DOHH2 (cell line): ENCODE results near the gene C1QTNF6.

ENCODE experiments used
- H3F3A ChIP-seq: fragments of 200-600 bp; sonication (generic), shearing (Covaris generic); 2 replicates; pipeline ENCODE4 v1.6.0; 2016; ENCODE audit warnings: antibody characterized with exemption, mild to moderate bottlenecking; ENCODE audit not compliant: control insufficient read depth, insufficient read depth
- H3K27ac ChIP-seq: fragments of 200-600 bp; sonication (generic); 2 replicates; pipeline ENCODE4 v1.5.1; 2014; ENCODE audit warnings: low read depth, mild to moderate bottlenecking, low read length, moderate library complexity
- H3K27me3 ChIP-seq: fragments of 200-600 bp; sonication (generic); 2 replicates; pipeline ENCODE4 v1.6.1; 2014; ENCODE audit warnings: mild to moderate bottlenecking, low read length, mixed read lengths; ENCODE audit not compliant: control insufficient read depth
- H3K36me3 ChIP-seq: fragments of 200-600 bp; sonication (generic); 2 replicates; pipeline ENCODE4 v1.6.1; 2014; ENCODE audit warnings: mild to moderate bottlenecking, low read length, moderate library complexity, mixed read lengths; ENCODE audit not compliant: control insufficient read depth
- H3K4me1 ChIP-seq: fragments of 200-600 bp; sonication (generic); 2 replicates; pipeline ENCODE4 v1.6.1; 2014; ENCODE audit warnings: mild to moderate bottlenecking, low read length, mixed read lengths; ENCODE audit not compliant: control insufficient read depth
- H3K4me2 ChIP-seq: fragments of 200-600 bp; sonication (generic); 2 replicates; pipeline ENCODE4 v1.6.0; 2014; ENCODE audit warnings: mild to moderate bottlenecking, low read length, moderate library complexity
- H3K4me3 ChIP-seq: fragments of 200-600 bp; sonication (generic); 2 replicates; pipeline ENCODE4 v1.5.1; 2014; ENCODE audit warnings: mild to moderate bottlenecking, low read length, mixed read lengths
- H3K79me2 ChIP-seq: fragments of 200-600 bp; sonication (generic); 2 replicates; pipeline ENCODE4 v1.6.1; 2014; ENCODE audit warnings: mild to moderate bottlenecking, low read length, mixed read lengths; ENCODE audit not compliant: control insufficient read depth
- H3K9me2 ChIP-seq: fragments of 200-600 bp; sonication (generic); replicated peaks from 2 replicates; pipeline ENCODE4 v1.6.1; 2014; ENCODE audit warnings: mild to moderate bottlenecking, low read length, mixed read lengths; ENCODE audit not compliant: control insufficient read depth
- H3K9me3 ChIP-seq: fragments of 200-600 bp; sonication (generic); 2 replicates; pipeline ENCODE4 v1.6.1; 2014; ENCODE audit warnings: antibody characterized with exemption, low read length, mixed read lengths; ENCODE audit not compliant: control insufficient read depth, insufficient read depth
- H4K20me1 ChIP-seq: fragments of 200-600 bp; sonication (generic); 2 replicates; pipeline ENCODE4 v1.6.0; 2014; ENCODE audit warnings: low read depth, mild to moderate bottlenecking, antibody characterized with exemption, low read length, moderate library complexity; ENCODE audit not compliant: control insufficient read depth, insufficient read depth
- EZH2phosphoT487 ChIP-seq: fragments of 200-600 bp; sonication (generic); IDR thresholded peaks from 2 replicates; pipeline ENCODE4 v1.6.1; 2017; ENCODE audit warnings: borderline replicate concordance, mild to moderate bottlenecking, antibody characterized with exemption, low read length, moderate library complexity, mixed read lengths
- TF ChIP-seq, protein P1 (sequence below): fragments of 200-600 bp; sonication (generic); IDR thresholded peaks from one replicate; pipeline ENCODE4 v1.5.1; 2014; ENCODE audit warnings: antibody characterized with exemption, mild to moderate bottlenecking, low read depth, low read length; ENCODE audit not compliant: poor library complexity, severe bottlenecking

The C1QTNF6 gene

DNA sequence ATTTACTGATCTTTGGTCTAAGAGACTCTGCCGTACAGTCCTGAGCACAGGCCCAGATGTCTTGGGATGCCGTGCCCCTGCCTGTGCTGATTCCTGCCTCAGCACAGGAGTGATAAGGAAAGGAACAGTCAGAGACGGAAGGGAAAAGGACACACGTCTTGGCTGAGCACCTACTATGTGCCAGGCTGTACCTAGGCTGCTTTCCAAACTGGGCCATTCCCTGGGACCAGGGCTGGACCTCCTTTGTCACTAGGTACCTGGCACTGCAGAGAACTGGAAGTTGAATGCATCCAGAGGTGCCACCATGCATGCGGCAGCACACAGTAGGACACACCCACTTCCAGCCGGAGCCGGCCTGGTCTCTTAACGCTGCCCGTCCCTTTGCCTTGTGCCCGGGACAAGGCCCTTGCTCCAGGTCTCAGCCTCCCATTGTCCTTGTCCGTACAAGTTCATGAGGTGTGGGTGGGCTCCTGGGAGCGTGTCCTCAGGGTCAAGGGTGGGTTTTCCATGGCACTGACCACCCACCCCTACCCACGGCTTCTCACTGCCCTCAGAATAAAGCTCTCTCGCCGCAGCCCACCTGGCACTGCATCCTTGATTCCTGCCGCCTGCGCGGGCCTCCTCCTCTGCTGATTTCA, 25.3 kb upstream of the C1QTNF6 start:
- Histone ChIP-seq H3K79me2 (no peaks in the 10 kb centered on the region), H3K4me1 (peaks cover 23% of the 10 kb centered on the region), H3K36me3 (no peaks in the 10 kb centered on the region), H3K9me3 (no peaks in the 10 kb centered on the region), H3K27ac (no peak overlapping the region), H3K4me3 (no peak overlapping the region), H3K4me2 (no peak overlapping the region), H3K27me3 (no peaks in the 10 kb centered on the region), H4K20me1 (no peaks in the 10 kb centered on the region), H3F3A (peaks cover under 1% of the 10 kb centered on the region), H3K9me2 (no peaks in the 10 kb centered on the region)
- no peak for TF ChIP-seq EZH2phosphoT487
- TF ChIP-seq, protein P1, sequence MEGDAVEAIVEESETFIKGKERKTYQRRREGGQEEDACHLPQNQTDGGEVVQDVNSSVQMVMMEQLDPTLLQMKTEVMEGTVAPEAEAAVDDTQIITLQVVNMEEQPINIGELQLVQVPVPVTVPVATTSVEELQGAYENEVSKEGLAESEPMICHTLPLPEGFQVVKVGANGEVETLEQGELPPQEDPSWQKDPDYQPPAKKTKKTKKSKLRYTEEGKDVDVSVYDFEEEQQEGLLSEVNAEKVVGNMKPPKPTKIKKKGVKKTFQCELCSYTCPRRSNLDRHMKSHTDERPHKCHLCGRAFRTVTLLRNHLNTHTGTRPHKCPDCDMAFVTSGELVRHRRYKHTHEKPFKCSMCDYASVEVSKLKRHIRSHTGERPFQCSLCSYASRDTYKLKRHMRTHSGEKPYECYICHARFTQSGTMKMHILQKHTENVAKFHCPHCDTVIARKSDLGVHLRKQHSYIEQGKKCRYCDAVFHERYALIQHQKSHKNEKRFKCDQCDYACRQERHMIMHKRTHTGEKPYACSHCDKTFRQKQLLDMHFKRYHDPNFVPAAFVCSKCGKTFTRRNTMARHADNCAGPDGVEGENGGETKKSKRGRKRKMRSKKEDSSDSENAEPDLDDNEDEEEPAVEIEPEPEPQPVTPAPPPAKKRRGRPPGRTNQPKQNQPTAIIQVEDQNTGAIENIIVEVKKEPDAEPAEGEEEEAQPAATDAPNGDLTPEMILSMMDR = no peak

DNA sequence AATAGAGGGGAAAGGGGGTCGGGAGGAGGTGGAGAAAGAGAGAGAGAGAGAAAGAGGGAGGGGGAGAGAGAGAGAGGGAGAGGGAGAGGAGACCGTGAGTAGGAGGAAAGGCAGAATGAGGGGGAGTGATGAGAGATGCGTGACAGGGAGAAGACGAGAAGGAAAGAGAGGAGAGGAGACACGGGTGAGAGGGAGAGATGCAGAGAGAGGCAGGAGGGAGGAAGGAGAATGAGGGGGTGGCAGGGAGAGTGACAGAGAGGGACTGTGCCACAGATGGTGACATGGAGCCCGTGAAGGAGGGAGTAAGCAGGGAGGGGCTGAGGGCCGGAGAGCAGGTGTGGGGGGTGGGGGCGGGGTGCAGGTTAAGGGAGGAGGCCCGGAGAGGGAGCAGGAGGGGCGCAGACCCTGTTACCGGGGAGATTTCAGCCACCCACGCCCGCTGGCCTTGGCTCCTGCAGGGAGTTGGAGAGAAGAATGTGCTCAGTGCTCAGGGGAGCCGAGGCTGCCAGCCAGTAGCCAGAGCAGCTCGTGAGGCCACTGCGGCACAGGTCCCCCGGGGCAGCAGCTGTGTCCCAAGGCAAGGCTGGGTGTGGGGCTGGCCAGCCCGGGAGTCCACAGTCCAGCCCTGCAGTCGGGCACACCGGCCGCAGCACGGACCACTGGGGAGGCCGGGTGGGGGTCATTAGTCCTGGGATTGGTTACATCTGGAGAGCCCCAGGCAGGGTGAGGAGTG, 24.3 kb upstream of the C1QTNF6 start, which contains the start of gene SSTR3:
SSTR3 (minus strand) TSS at position 304 of the 733 bp plus-strand sequence. CDS start 4,674 bp downstream, outside the sequence.
- H3K36me3 ChIP-seq = no peaks in the 10 kb centered on the region
- TF ChIP-seq, protein P1 = no peak
- no peak for TF ChIP-seq EZH2phosphoT487
- H3K79me2 ChIP-seq = no peaks in the 10 kb centered on the region
- H3F3A ChIP-seq = no peaks in the 10 kb centered on the region
- no peak within 1 kb of the TSS for H3K4me3 ChIP-seq
- H3K4me1 ChIP-seq = peaks cover 21% of the 10 kb centered on the region
- no peaks in the 10 kb centered on the region for H3K27me3 ChIP-seq
- H3K4me2 ChIP-seq = no peak within 1 kb of the TSS
- H4K20me1 ChIP-seq = no peaks in the 10 kb centered on the region
- H3K27ac ChIP-seq = no peak within 1 kb of the TSS
- no peaks in the 10 kb centered on the region for H3K9me2 ChIP-seq
- H3K9me3 ChIP-seq = no peaks in the 10 kb centered on the region

DNA sequence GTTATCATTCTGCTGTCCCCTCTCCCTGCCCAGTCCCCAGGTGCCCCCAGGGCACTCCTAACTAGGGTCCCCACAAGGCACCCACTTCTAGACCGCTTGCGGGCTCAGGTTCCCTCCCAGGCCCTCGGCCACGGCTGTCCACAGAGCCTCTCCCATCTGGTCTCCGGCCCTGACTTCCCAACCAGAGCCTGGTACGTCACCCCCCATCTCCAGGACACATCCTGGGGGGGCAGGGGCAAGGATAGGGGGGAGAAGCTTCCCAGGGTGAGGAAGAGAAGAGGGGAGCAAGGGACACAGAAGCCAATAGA, 23.8 kb upstream of the C1QTNF6 start:
- H3K9me3 ChIP-seq = no peaks in the 10 kb centered on the region
- H3K36me3 ChIP-seq = no peaks in the 10 kb centered on the region
- H3K9me2 ChIP-seq = no peaks in the 10 kb centered on the region
- no peak overlapping the region for H3K4me3 ChIP-seq
- H3K79me2 ChIP-seq = no peaks in the 10 kb centered on the region
- no peak overlapping the region for H3K4me2 ChIP-seq
- H4K20me1 ChIP-seq = no peaks in the 10 kb centered on the region
- H3K27ac ChIP-seq = no peak overlapping the region
- H3K4me1 ChIP-seq = peaks cover 21% of the 10 kb centered on the region
- no peaks in the 10 kb centered on the region for H3F3A ChIP-seq
- TF ChIP-seq EZH2phosphoT487 = no peak
- TF ChIP-seq, protein P1 = no peak
- no peaks in the 10 kb centered on the region for H3K27me3 ChIP-seq
